H1 (cell line): ENCODE measurements around the gene PARD3. TPM values are rescaled to one million over a fixed set of nuclear protein-coding genes. Genes with fewer than 3 reads are reported as not detected.
A peak's percentile ranks its signal among the peaks of the same experiment; 100 is the strongest.

Source experiments
- CTCF ChIA-PET: fragments of 300-600 bp; sonication (Branson Sonifier 250); formaldehyde crosslinking; loops from one replicate; lab custom pipeline; 2021; ENCODE audit not compliant: partially characterized antibody; lab: Charles Lee
- POLR2A ChIA-PET: fragments of 300-600 bp; sonication (Branson Sonifier 250); formaldehyde crosslinking; loops from one replicate; lab custom pipeline; 2021; ENCODE audit warnings: inconsistent platforms; ENCODE audit not compliant: partially characterized antibody; lab: Charles Lee
- DNase-seq, 2 experiments: peaks; one replicate each; pipeline versions ENCODE4 v3.0.0 to v3.0.0-alpha.2; 2010 to 2022; ENCODE audit warnings: low spot score in 2 of 2, low read depth in 1 of 2, mixed read lengths in 1 of 2
- FAIRE-seq: peaks from 2 replicates; lab custom pipeline; 2011; peaks lifted over from hg19 to GRCh38; lab: Jason Lieb, UNC
- H2AFZ ChIP-seq: 2 replicates; pipeline ENCODE4 v1.8.1; 2012; ENCODE audit warnings: low read length, inconsistent platforms
- H2AK5ac ChIP-seq: 2 replicates; pipeline ENCODE4 v1.6.1; 2013; ENCODE audit warnings: low read depth, low read length
- H2BK120ac ChIP-seq: replicated peaks from 2 replicates; pipeline ENCODE3; 2013; ENCODE audit warnings: low read depth, low read length, inconsistent platforms
- H2BK12ac ChIP-seq: 2 replicates; pipeline ENCODE4 v1.6.1; 2013; ENCODE audit warnings: low read depth, low read length
- H2BK15ac ChIP-seq: 2 replicates; pipeline ENCODE4 v1.6.1; 2013; ENCODE audit warnings: low read length
- H2BK20ac ChIP-seq: 2 replicates; pipeline ENCODE4 v1.6.1; 2013; ENCODE audit warnings: low read length
- H2BK5ac ChIP-seq: 2 replicates; pipeline ENCODE4 v1.6.1; 2013; ENCODE audit warnings: low read depth, low read length
- H3K14ac ChIP-seq: 2 replicates; pipeline ENCODE4 v1.6.1; 2013; ENCODE audit warnings: inconsistent platforms; ENCODE audit not compliant: insufficient read length
- H3K18ac ChIP-seq: 2 replicates; pipeline ENCODE4 v1.6.1; 2013; ENCODE audit warnings: low read length; ENCODE audit errors: extremely low read depth
- H3K23ac ChIP-seq: 2 replicates; pipeline ENCODE4 v1.6.1; 2013; ENCODE audit warnings: inconsistent platforms; ENCODE audit not compliant: insufficient read length
- H3K23me2 ChIP-seq: 2 replicates; pipeline ENCODE4 v1.6.1; 2013; ENCODE audit warnings: low read depth, low read length
- H3K27ac ChIP-seq: 2 replicates; pipeline ENCODE4 v1.6.1; 2011; ENCODE audit warnings: low read depth, low read length, inconsistent platforms
- H3K27me3 ChIP-seq, 4 experiments: replicated peaks in 1 of 4; 1 replicate in 1 of 4; 2 replicates in 3 of 4; pipeline versions ENCODE4 v1.6.1 to v1.8.1; 2011 to 2013; ENCODE audit warnings: low read length in 3 of 4, mild to moderate bottlenecking in 3 of 4, inconsistent platforms in 2 of 4, mixed read lengths in 2 of 4, moderate library complexity in 1 of 4; ENCODE audit not compliant: control insufficient read depth in 3 of 4, insufficient read depth in 3 of 4; ENCODE audit errors: extremely low read depth in 1 of 4
- H3K36me3 ChIP-seq, 4 experiments: 2 replicates each; pipeline versions ENCODE4 v1.6.1 to v1.8.1; 2011 to 2013; ENCODE audit warnings: mild to moderate bottlenecking in 4 of 4, low read length in 3 of 4, moderate library complexity in 2 of 4, control low read depth in 1 of 4, inconsistent platforms in 1 of 4; ENCODE audit not compliant: insufficient read depth in 4 of 4, control insufficient read depth in 2 of 4
- H3K4ac ChIP-seq: replicated peaks from 2 replicates; pipeline ENCODE3; 2013; ENCODE audit warnings: low read length, low read depth, mixed read lengths, inconsistent platforms; ENCODE audit not compliant: insufficient read length
- H3K4me1 ChIP-seq, 4 experiments: replicated peaks in 1 of 4; 1 replicate in 1 of 4; 2 replicates in 3 of 4; pipeline versions ENCODE4 v1.6.1 to v1.8.1; 2011 to 2013; ENCODE audit warnings: low read length in 3 of 4, inconsistent platforms in 2 of 4, mixed read lengths in 1 of 4; ENCODE audit not compliant: insufficient read depth in 4 of 4, control insufficient read depth in 3 of 4
- H3K4me2 ChIP-seq, 2 experiments: 2 replicates each; pipeline versions ENCODE4 v1.6.1 to v1.8.1; 2011 to 2013; ENCODE audit warnings: low read depth in 2 of 2, low read length in 2 of 2, control low read depth in 1 of 2, inconsistent platforms in 1 of 2, mild to moderate bottlenecking in 1 of 2; ENCODE audit not compliant: insufficient read depth in 1 of 2
- H3K4me3 ChIP-seq, 4 experiments: fragments of 200-600, 300-600 bp in 1 of 4; sonication (generic), shearing (Covaris generic), sonication (Bioruptor Twin) in 1 of 4; 2 replicates each; pipeline versions ENCODE4 v1.5.1 to v1.8.1; 2011 to 2016; ENCODE audit warnings: low read length in 4 of 4, low read depth in 3 of 4, control low read depth in 2 of 4, inconsistent platforms in 2 of 4, mild to moderate bottlenecking in 2 of 4, mixed read lengths in 1 of 4, moderate library complexity in 1 of 4; ENCODE audit not compliant: insufficient read depth in 2 of 4; ENCODE audit errors: extremely low read depth in 1 of 4
- H3K56ac ChIP-seq: replicated peaks from 2 replicates; pipeline ENCODE3; 2013; ENCODE audit warnings: low read depth, mild to moderate bottlenecking, mixed read lengths, low read length, inconsistent platforms; ENCODE audit not compliant: insufficient read length
- H3K79me1 ChIP-seq: 2 replicates; pipeline ENCODE4 v1.6.1; 2013; ENCODE audit warnings: low read depth, low read length, control low read depth
- H3K79me2 ChIP-seq, 2 experiments: 2 replicates each; pipeline versions ENCODE4 v1.6.1 to v1.8.1; 2012 to 2013; ENCODE audit warnings: low read length in 2 of 2, mild to moderate bottlenecking in 2 of 2, inconsistent platforms in 1 of 2; ENCODE audit not compliant: insufficient read depth in 2 of 2, control insufficient read depth in 1 of 2
- H3K9ac ChIP-seq, 4 experiments: replicated peaks in 1 of 4; 1 replicate in 1 of 4; 2 replicates in 3 of 4; pipeline versions ENCODE4 v1.6.1 to v1.8.1; 2011 to 2013; ENCODE audit warnings: low read depth in 3 of 4, low read length in 3 of 4, control low read depth in 2 of 4, mild to moderate bottlenecking in 2 of 4, moderate library complexity in 2 of 4, inconsistent platforms in 1 of 4; ENCODE audit errors: extremely low read depth in 1 of 4
- H3K9me3 ChIP-seq, 2 experiments: 2 replicates each; pipeline versions ENCODE4 v1.6.1 to v1.8.1; 2012 to 2013; ENCODE audit warnings: mild to moderate bottlenecking in 2 of 2, moderate library complexity in 2 of 2, control low read depth in 1 of 2, inconsistent platforms in 1 of 2, low read depth in 1 of 2, low read length in 1 of 2, mixed read lengths in 1 of 2; ENCODE audit not compliant: insufficient read depth in 2 of 2
- H4K20me1 ChIP-seq, 2 experiments: replicated peaks in 1 of 2; 2 replicates each; pipeline versions ENCODE3 to v1.8.1; 2011 to 2013; ENCODE audit warnings: inconsistent platforms in 2 of 2, low read length in 2 of 2, mild to moderate bottlenecking in 1 of 2; ENCODE audit not compliant: insufficient read depth in 2 of 2, control insufficient read depth in 1 of 2
- H4K5ac ChIP-seq: 2 replicates; pipeline ENCODE4 v1.6.1; 2013; ENCODE audit warnings: low read length, low read depth, mixed read lengths, inconsistent platforms; ENCODE audit not compliant: insufficient read length
- H4K8ac ChIP-seq: 2 replicates; pipeline ENCODE4 v1.8.0; 2013; ENCODE audit warnings: mild to moderate bottlenecking, moderate library complexity, low read length, inconsistent platforms; ENCODE audit not compliant: insufficient read depth; ENCODE audit errors: extremely low read depth
- H4K91ac ChIP-seq: replicated peaks from 2 replicates; pipeline ENCODE3; 2013; ENCODE audit warnings: low read length, mixed read lengths, inconsistent platforms; ENCODE audit not compliant: insufficient read length
- ASH2L ChIP-seq: fragments of 200-600, 300-600 bp; sonication (generic); IDR thresholded peaks from one replicate; pipeline ENCODE4 v1.7.1; 2017; ENCODE audit warnings: low read length
- CBX8 ChIP-seq: fragments of 300-800, 300-1000 bp; sonication (generic); IDR thresholded peaks from 2 replicates; pipeline ENCODE4 v1.7.1; 2016; ENCODE audit warnings: low read depth, low read length, borderline replicate concordance
- EP300 ChIP-seq, 2 experiments: IDR thresholded peaks; 1 replicate in 1 of 2; 2 replicates in 1 of 2; pipeline ENCODE4 v1.6.1; 2011 to 2012; ENCODE audit warnings: low read depth in 2 of 2, low read length in 2 of 2, mild to moderate bottlenecking in 2 of 2, borderline replicate concordance in 1 of 2, inconsistent platforms in 1 of 2, moderate library complexity in 1 of 2
- FOSL1 ChIP-seq: IDR thresholded peaks from 2 replicates; pipeline ENCODE4 v1.6.1; 2011; ENCODE audit warnings: mild to moderate bottlenecking, low read depth, low read length, moderate library complexity; ENCODE audit not compliant: insufficient read depth
- GABPA ChIP-seq: IDR thresholded peaks from 2 replicates; pipeline ENCODE4 v1.6.1; 2011; ENCODE audit warnings: mild to moderate bottlenecking, low read length, moderate library complexity, borderline replicate concordance; ENCODE audit not compliant: insufficient read depth
- HDAC2 ChIP-seq, 2 experiments: fragments of 300-600 bp in 1 of 2; sonication (generic) in 1 of 2; IDR thresholded peaks; 2 replicates each; pipeline ENCODE4 v1.6.1; 2011 to 2012; ENCODE audit warnings: low read depth in 2 of 2, low read length in 2 of 2, mild to moderate bottlenecking in 2 of 2, moderate library complexity in 2 of 2, borderline replicate concordance in 1 of 2, inconsistent platforms in 1 of 2
- KDM5A ChIP-seq: fragments of 200-600 bp; IDR thresholded peaks from 2 replicates; pipeline ENCODE4 v1.7.1; 2012; ENCODE audit warnings: mild to moderate bottlenecking, low read length, inconsistent platforms, mixed read lengths
- MAFK ChIP-seq: IDR thresholded peaks from 2 replicates; pipeline ENCODE4 v1.6.1; 2012; ENCODE audit warnings: low read depth, mild to moderate bottlenecking, improper control_type of control experiment, low read length
- NANOG ChIP-seq: IDR thresholded peaks from 2 replicates; pipeline ENCODE4 v1.6.1; 2011; ENCODE audit warnings: low read length, low read depth, mild to moderate bottlenecking, inconsistent platforms; ENCODE audit not compliant: insufficient read depth, poor library complexity, severe bottlenecking
- POLR2A ChIP-seq, 2 experiments: IDR thresholded peaks; 1 replicate in 1 of 2; 2 replicates in 1 of 2; pipeline ENCODE4 v1.6.1; 2011; ENCODE audit warnings: low read depth in 2 of 2, low read length in 2 of 2, mild to moderate bottlenecking in 2 of 2; ENCODE audit errors: control extremely low read depth in 1 of 2
- SAP30 ChIP-seq: fragments of 300-600 bp; sonication (generic); IDR thresholded peaks from 2 replicates; pipeline ENCODE4 v1.7.1; 2012; ENCODE audit warnings: low read length, moderate library complexity, mild to moderate bottlenecking, inconsistent platforms; ENCODE audit not compliant: insufficient read depth, insufficient replicate concordance
- SP2 ChIP-seq: IDR thresholded peaks from 2 replicates; pipeline ENCODE4 v1.6.1; 2012; ENCODE audit warnings: mild to moderate bottlenecking, low read length, inconsistent platforms
- TAF7 ChIP-seq: optimal IDR thresholded peaks from 2 replicates; pipeline ENCODE3; 2011; ENCODE audit warnings: low read depth, mild to moderate bottlenecking, inconsistent platforms, low read length, moderate library complexity, borderline replicate concordance
- TCF12 ChIP-seq: IDR thresholded peaks from 2 replicates; pipeline ENCODE4 v1.6.1; 2011; ENCODE audit warnings: low read depth, mild to moderate bottlenecking, low read length
- WGBS, 2 experiments: shearing (Covaris generic) in 1 of 2; methylation state at CpG; one replicate each; pipeline versions ENCODE4 v1.1.6 to v1.1.7; 2013 to 2015; ENCODE audit warnings: low lambda C conversion rate in 2 of 2, mixed read lengths in 2 of 2, inconsistent platforms in 1 of 2, low coverage in 1 of 2, missing lambda C conversion rate in 1 of 2; ENCODE audit not compliant: insufficient replicate concordance in 2 of 2, insufficient coverage in 1 of 2, insufficient read length in 1 of 2; ENCODE audit errors: extremely low coverage in 1 of 2, missing lambda C conversion rate in 1 of 2; 5-methylcytosine and 5-hydroxymethylcytosine counted together
- polyA plus RNA-seq, 7 experiments: library from polyadenylated mRNA; depleted of rRNA in 3 of 7; stranded (reverse) in 5 of 7; unstranded in 2 of 7; fragments of >200 nt in 5 of 7; fragments of 200-250 nt in 2 of 7; gene quantifications; 1 replicate in 5 of 7; 2 replicates in 1 of 7; 4 replicates in 1 of 7; pipeline versions ENCODE4 v1.2.1 to v1.2.3, GENCODE V29; 2011 to 2013; ENCODE audit warnings: missing spikeins in 2 of 7, mixed read lengths in 2 of 7
- total RNA-seq: library from RNA; stranded (reverse); fragmentation: NEBNext Ultra II Directional; extraction: Animal tissue kit (Norgen Biotek cat#: 25700); gene quantifications from 2 replicates; pipeline ENCODE4 v1.2.1, GENCODE V29; 2021

Gene PARD3
- total and polyA plus RNA-seq, 2 of the 8 experiments (the other 6 are each of a cell fraction or from before 2014, with no cell fraction given): 19.7 to 49.1 TPM

DNA sequence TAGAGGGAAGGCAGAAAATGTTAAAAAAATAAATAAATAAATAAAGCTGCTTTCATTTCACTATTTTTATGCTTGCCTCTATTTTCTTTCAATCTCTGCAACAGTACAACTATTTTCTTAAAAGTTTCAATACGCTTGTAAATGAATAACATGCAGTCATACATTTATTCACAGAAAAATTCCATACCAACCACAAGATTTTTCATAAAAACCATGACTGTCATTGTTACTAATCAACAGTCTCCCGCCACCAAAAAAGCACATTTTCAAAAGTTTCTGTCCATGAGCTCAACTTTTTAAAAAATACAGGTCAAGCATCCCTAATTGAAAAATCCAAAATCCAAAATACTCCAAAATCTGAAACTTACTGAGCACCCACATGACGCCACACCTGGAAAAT, 5.3 kb downstream of the PARD3 start:
- Histone ChIP-seq H3K23me2 (peaks cover 2% of the 10 kb centered on the region; the same call in 1 of the 2 replicates), H3K4me1 (peaks cover 4 to 25% (median 23%) of the 10 kb centered on the region in 4 experiments), H3K4me2 (peak overlapping the region; percentile 47 to 60; a peak in 3 of 4 replicates), H4K5ac (no peak overlapping the region), H2AK5ac (no peak overlapping the region), H2BK12ac (no peak overlapping the region), H3K14ac (no peak overlapping the region), H3K18ac (no peak overlapping the region), H3K9me3 (no peaks in the 10 kb centered on the region), H2AFZ (no peak overlapping the region), H3K9ac (no peak overlapping the region), H4K20me1 (peaks cover 15 to 32% of the 10 kb centered on the region in 2 experiments), H3K4me3 (no peak overlapping the region), H4K8ac (no peak overlapping the region), H2BK15ac (no peak overlapping the region), H3K79me1 (peaks cover 12% of the 10 kb centered on the region), H2BK20ac (no peak overlapping the region), H4K91ac (no peak overlapping the region), H3K4ac (no peak overlapping the region), H2BK120ac (no peak overlapping the region), H3K27me3 (no peaks in the 10 kb centered on the region), H2BK5ac (no peak overlapping the region), H3K56ac (no peak overlapping the region), H3K79me2 (peaks cover 17 to 92% of the 10 kb centered on the region in 2 experiments), H3K36me3 (no peaks in the 10 kb centered on the region), H3K27ac (no peak overlapping the region), H3K23ac (no peak overlapping the region)
- FAIRE-seq (no peak), DNase-seq (no peak)
- CTCF ChIA-PET: interaction anchor here (0.6 to 1.8 kb wide), 10 partner anchors 9 to 201 kb away, joined by 3 to 8 read pairs (median 4); no protein-coding TSS in a partner anchor
- 85% methylated on average over 3 of the region's 3 CpGs; no CpG with 5 or more reads in 1 of the 2 experiments for WGBS, 2 experiments
- POLR2A ChIA-PET: interaction anchor here (0.6 to 1.5 kb wide), 2 partner anchors 30 to 79 kb away, joined by 3 read pairs; no protein-coding TSS in a partner anchor
- no peak for TF ChIP-seq NANOG
- no peak for TF ChIP-seq KDM5A
- no peak for TF ChIP-seq CBX8
- TF ChIP-seq TAF7: no peak
- TF ChIP-seq TCF12: no peak
- no peak for TF ChIP-seq SP2
- TF ChIP-seq POLR2A (IDR thresholded peaks at IDR 0.05; ENCODE audit: control extremely low read depth in 1 of 2, low read depth in 2 of 2, low read length in 2 of 2): no peak
- no peak for TF ChIP-seq GABPA
- TF ChIP-seq MAFK: no peak
- TF ChIP-seq HDAC2 (IDR thresholded peaks at IDR 0.05; ENCODE audit: borderline replicate concordance in 1 of 2, low read depth in 2 of 2, low read length in 2 of 2): no peak
- no peak for TF ChIP-seq EP300 (IDR thresholded peaks at IDR 0.05; ENCODE audit: borderline replicate concordance in 1 of 2, low read depth in 2 of 2, low read length in 2 of 2)
- TF ChIP-seq SAP30: no peak
- no peak for TF ChIP-seq ASH2L
- TF ChIP-seq FOSL1: no peak
